T-helper 2 cell (primary cell): ENCODE results near the gene SLC19A1.
"Not testable (repeated sequence)": the region's sequence is repeated elsewhere in the genome, so short reads cannot be mapped to it uniquely, and the experiment has no call there.

Experiments used
- DNase-seq, 5 experiments: peaks; one replicate each; pipeline versions ENCODE4 v3.0.0 to v3.0.0-alpha.2; 2012 to 2022

The SLC19A1 gene

DNA sequence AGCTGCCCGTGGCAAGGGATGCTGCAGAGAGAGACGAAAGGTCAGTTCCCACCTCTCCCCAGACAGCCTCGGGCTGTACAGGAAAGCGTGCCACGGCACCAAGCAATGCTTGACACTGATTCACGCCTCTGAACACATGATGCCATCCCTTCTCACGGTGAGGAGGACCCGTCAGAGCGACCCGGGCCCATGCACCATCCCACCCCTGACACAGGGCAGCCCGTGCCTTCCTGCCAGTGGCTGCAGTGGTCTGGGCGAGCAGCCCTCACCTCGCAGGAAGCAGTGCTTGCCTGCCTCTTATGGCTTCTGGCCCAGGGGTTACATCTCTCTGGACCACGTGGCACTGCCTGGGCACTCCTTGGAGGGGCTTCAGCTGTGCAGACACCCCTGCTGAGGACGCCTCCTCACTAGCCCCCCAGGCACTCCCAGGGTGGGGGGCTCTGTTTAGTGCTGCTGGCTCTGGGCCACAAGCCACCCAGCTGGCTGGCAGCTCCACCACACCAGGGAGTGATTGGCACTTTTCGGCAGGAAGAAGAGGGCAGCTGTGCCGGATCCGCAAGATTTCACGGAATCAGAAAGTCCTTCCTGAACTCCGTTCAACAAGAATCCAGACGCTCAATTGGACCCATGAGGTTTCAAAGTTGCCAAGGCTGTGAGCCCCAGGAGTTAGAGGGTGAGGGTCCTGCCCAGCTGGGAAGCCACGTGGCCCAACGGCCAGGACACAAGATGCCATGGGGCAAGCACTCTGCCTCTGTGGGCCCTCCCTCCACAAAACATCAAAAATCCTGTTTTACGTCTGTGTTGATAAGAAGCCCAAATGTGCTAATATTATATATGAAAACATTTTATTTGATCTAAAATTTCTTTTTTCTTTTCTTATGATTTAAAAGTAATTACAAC lies 34.8 kb upstream of the SLC19A1 start:
- no peak for DNase-seq

DNA sequence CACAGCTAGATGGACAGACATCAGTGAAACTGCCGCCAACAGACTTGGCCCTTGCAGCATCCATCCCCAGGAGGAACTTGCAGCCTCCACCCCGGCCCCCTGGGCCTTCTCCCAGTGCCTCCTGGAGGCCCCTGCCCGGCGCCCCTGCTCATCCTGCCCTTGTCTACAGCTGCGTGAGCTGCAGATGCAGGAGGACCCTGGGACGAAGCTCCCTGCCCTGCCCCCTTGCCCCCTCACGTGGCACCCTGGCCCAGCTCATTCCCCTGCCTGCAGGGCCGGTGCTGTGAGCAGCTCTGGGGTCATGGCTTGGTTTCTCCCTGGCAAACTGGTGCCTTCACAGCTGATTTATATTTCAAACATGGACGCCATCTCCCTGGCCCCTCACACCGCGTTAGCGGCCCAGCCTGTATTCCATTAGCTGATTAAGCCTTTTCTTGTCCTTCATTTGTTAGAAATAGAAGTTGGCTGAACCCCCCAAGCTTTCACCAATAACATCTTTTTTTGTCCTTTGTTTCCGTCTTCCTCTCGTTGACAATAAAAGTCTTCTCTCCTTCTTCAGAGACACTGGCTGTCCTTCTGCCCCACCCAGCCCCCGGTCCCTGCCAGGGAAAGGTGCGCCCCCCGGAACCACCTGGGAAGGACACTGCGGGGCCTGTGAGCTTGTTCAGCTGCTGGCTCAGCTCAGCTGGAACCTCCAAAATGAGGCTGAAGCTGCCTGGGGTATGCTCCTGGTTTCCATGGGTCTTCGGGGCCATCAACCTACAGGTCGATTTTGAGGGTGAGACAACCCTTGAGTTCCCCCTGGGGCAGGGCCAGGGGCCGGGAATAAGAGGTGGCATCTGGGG lies 34.0 kb upstream of the SLC19A1 start:
- DNase-seq, result no peak

DNA sequence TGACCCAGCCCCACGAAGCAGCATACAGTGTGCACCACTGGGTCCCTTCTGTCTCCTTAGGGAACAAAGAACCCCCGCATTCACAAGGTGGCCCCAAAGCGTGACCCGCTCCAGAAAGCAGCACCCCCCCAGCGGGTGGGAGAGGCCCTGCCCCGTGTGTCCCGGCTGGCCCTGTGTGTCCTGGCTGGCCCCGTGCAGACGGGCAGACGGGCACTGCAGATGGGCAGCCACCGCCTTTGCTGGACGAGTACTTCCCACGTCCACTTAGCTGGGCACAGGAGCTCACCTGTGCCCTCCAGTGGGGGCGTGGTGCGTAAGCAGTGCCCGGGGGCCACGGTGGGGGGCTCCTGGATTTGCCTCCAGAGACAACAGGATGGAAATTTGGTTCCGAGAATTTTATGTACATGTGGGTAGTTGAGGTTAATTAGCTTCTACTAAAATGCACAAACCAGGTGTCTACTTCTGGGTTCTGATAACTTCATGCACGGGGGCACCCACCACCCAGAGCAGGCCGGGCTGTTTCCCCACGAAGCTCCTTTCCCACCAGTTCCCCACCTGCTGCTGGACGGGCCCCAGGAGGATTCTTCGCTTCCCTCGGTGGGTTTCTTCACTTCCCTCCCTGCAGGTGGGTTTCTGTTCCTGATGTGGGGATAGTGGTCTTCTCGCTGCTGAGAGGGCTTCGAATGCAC lies 33.2 kb upstream of the SLC19A1 start:
- DNase-seq, result no peak

DNA sequence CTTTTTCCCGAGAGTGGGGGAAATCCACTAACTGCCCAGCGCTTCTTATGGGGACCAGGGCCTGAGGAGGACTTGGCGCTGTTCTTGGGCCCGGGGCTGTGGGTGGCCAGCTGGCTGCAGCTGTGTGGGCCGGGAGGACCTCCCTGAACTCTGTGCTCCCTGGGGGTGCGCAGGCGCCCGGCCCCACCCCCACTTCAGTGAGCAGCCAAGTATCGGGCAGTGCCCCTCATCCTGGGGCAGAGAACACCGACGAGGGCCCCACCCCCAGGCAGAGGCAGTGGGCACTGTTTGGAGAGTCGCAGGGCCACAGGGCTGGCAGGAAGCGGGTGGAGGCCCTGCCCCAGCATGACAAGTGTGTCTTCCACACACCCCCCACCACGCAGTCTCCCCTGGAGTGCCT lies 32.5 kb upstream of the SLC19A1 start:
- no peak for DNase-seq

DNA sequence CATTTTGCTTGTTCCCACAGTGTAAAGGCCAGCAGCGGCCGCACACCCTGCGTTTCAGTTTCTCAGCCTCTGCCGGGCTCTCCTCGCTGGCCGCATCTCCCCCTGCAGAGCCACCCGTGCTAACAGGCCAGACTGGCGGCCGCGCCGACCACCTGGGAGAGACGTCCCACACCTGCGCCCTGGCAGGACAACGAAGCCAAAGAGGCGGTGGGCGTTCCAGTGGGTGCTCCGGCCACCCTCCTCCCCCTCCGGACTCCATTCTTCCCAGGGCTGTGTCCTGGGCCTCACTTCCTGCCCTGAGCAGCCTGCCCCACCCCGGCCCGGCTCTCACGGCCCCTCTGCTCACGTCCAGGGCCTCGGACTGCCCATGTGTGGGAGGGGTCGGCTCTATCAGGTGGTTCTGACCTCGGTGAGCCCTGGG lies 31.9 kb upstream of the SLC19A1 start:
- no peak for DNase-seq

DNA sequence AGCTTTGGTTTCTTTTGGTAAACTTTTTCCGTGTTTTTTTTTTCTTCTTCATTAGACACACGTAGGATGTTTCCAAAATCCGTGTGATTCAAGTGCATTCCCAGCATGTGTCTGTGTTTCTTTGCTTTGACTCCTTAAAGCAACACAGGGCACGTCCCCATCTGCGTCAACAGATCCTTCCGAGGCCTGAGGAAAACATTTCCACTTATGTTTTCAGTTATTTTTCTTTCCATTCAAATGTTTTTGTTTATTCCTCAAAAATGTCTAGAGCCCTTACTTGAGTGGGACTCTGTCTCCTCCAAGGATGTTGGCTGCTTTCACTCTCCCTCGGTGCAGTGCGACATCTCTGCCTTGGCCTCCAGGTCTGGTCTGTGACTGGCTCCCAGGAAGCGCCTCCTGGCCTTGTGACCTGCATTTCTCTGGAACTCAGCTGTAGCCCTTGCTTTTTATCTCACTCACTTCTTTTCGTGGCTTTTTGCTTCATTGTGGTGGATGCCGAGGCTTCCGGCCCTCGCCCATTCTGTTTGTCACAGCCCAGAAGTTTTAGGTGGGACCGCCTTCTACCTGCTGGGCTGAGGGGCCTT lies 31.3 kb upstream of the SLC19A1 start:
- DNase-seq, result no peak

DNA sequence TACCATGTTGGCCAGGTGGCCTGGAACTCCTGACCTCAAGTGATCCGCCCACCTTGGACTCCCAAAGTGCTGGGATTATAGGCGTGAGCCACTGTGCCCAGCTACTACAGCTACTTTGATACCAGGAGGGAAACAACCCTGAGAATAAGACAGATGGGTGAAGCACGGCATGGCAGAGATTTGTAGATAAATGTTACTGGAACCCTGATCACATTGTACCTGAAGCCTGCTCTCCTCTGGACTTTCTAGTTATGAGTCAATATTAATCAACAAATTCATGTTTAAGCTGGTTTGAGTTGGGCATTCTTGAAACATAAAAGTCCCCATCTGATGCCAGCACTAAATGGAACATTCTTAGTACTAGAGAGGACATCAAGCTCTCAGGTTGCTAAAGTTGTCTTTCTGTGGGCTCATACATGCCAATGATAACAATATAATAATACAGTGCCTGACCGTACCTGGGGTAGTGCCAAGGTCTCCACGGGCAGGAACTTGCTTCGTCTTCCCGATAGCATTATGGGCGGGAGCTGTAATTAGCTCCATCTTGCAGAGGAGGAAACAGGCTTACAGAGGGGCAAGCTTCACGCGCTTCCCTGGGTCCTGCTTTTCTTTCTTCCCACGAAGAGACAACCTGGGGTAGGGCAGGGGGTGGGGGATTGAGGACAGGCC lies 30.7 kb upstream of the SLC19A1 start:
- DNase-seq, result no peak

DNA sequence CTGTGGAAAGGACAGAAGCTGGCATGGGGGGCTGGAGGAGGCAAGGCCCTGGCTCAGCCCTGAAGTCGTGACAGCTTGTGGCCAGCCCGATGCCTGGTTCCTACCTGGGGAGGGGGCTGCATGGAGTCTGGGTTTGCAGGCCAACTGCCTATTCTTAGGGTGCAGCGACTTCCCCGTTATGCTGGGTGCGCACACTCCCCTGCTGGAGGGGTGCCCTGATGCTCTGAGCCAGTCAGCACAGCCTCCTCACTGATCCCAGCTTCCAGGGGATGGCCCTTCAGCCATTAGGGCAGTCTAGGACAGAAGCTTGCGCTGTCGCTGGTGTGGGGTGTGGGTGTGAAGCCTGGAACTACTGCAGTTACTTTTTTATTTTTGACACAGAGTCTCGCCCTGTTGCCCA lies 30.0 kb upstream of the SLC19A1 start:
- no peak for DNase-seq

DNA sequence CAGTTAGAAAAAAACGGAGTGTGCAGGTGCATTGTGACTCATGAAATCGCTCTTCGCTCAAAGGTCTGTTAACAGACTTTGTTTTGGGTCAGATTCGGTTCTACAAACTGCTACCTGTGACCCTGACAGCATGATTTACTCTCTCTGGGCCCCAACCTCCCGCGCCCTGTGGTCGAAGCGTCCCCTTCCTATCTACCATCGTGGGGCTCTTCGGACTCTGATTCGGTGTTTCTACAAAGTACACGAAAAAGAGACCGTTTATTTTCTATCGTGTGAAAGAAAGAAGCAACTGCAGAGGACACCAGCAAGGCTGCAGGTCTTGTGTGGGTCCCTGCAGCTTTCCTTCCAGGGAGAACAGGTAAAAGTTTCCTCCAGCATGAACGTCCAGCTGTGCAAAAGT lies 29.4 kb upstream of the SLC19A1 start:
- no peak for DNase-seq

DNA sequence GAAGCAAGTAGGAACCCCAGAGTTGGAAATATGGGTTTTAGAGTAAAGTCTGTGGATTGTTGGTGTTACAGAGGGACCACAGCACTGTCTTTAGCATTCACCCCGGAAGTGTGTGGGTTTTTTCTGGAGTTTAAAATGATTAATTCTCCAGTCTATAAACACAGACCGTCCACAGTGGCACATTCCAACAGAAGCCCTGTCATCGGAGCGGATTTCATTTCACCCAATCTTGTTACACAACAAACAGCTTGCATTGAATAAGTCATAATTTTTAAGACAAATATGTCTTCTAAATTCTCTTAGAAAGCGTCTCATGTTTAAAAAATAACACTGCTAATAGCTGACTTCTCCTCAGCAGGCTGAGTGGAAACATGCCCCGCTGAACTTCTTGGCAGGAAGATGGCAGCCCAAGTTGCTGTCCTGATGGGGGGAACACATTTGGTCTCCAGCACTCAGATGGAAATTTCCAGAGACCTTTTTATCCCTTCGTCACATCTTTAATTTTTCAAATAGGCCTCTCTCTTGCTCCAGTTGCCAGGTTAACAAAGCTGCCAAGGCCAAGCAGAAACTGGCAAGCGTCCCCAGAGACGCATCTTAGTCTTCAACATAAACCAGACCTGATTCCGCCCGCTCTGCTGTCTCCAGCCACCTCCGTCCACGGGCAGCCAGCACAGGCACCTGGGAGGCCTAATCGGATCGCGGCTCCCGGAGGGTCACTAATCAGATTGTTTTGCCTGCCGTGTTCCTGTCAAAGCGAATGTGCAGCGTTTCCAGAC lies 28.8 kb upstream of the SLC19A1 start:
- DNase-seq, result no peak

DNA sequence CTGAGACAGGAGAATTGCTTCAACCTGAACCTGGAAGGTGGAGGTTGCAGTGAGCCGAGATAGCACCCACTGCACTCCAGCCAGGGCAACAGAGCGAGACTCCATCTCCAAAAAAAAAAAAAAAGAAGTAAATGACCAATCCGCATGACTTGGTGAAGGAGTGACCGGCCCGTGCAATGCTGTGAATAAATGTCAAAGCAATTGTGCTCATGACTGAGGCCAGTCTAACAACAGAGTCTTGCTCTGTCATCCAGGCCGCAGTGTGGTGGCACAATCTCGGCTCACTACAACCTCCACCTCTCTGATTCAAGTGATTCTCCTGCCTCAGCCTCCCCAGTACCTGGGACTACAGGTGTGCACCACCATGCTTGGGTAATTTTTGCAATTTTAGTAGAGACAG lies 27.8 kb upstream of the SLC19A1 start:
- DNase-seq, result no peak

DNA sequence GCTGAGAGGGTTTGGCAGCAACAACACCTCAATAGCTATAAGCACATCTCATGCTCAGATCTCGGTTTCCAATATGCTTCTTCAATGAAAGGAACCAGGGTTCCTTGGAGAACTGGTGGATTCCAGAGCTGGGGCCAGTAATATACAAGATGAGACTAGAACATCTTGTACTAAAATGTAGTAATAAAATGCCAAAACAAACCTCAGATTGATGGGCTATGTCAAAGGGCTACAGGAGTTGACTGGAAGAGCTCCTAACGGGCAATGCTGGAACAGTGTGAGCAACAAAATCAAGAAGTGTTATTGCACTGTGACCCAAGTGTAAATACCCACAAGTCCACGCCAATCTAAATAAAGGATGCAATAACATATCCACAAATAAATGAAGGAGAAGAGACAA lies 26.1 kb upstream of the SLC19A1 start:
- DNase-seq, result no peak

DNA sequence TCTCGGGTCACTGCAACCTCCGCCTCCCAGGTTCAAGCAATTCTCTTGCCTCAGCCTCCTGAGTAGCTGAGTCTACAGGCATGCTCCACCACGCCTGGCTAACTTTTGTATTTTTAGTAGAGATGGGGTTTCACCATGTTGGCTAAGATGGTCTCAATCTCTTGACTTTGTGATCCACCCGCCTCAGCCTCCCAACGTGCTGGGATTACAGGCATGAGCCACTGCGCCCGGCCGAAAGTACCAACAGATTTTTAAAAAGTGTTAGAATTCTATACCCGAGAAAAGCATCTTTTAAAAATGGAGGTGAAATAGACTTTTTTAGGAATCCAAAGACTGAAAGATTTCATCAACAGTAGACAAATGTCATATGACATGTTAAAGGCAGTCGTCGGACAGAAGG lies 21.9 kb upstream of the SLC19A1 start:
- not testable (repeated sequence) for DNase-seq

DNA sequence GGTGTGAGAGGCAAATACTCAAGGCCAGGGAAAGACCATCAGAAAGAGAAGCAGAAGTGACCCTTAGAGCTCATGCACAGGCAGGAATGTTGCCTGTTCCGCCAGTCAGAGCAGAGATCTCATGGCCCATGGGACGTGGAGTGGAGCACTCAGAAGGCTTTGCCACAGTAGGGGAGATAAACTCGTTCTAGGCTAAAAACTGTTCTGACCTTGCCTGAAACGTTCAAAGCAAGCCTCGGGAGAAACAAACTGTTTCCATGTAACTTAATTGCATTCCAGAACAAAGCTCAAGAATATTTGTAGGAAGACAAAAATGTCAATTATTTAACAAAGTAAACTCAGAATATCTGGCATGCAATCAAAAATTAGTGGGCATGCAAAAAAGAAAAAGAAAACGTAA lies 20.7 kb upstream of the SLC19A1 start:
- no peak for DNase-seq

DNA sequence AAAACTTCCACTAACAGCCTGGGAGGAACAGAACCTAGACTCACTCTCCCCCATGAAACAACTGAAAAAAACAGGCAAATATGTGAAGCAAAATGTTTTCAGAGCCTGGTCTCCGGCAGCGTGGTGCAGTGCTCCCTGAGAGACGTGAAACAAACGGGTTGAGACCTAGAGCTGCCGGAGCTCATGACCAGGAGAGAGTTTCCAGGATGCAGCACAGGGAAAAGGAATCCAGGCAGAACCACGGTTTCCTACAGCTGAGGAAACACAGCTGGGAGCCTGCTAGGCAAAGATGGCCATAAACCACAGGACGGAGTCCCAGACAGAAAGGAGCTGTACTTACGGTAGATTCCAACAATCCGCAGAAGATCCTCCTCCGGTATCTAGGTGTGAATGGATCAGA lies 20.2 kb upstream of the SLC19A1 start:
- DNase-seq, result no peak

DNA sequence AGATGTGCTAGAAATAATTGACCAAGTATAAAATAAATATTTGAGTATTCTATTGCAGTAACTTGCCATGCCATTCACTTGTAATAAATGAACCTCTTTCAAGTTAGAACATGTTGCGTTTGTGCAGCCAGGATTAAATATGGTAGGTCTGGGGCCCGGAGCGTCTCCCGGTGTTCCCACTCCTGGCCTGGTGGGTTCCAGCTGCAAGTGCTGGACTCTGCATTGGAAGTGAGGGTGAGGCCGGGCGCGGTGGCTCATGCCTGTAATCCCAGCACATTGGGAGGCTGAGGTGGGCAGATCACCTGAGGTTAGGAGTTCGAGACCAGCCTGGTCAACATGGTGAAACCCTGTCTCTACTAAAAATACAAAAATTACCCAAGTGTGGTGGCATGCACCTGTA lies 19.0 kb upstream of the SLC19A1 start:
- not testable (repeated sequence) for DNase-seq

DNA sequence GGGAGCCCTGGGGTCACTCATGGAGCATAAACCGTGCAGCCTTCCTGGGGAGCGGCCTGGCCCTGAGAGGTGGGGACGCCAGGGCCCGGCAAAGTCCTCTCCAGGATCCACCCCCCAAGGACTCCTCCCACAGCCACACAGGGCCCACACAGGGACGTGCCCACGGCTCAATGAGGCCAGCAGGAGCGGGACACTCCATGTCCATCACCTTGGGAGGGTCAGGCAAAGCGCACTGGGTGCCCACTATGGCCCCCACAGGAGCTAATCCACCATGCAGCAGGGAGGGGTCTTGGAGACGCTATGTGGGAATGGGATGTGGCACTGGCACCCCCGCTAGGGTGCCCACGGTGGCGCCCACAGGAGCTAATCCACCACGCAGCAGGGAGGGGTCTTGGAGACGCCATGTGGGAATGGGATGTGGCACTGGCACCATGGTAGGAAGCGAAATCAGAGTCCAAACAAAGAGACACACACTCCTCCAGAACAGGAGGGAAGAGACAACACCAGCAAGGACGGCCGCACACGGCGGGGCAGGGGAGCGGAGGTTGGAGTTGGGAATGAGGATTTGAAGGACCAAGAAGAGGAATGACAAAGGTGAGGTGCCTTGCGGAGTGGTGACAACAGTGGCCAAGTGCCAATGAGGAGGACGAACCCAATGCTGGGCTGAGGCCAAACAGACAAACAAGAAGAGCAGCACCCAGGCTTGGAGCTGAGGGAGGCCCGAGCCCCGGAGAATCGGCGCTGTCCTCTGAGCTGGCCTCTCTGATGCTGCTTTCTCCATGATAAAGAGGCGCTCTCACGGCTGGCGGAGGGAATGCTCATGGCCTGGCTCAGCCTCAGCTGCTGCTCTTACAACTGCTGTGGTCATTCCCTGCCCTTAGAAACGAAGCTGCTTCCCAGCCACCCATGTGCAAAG lies 18.1 kb upstream of the SLC19A1 start:
- DNase-seq, result no peak

DNA sequence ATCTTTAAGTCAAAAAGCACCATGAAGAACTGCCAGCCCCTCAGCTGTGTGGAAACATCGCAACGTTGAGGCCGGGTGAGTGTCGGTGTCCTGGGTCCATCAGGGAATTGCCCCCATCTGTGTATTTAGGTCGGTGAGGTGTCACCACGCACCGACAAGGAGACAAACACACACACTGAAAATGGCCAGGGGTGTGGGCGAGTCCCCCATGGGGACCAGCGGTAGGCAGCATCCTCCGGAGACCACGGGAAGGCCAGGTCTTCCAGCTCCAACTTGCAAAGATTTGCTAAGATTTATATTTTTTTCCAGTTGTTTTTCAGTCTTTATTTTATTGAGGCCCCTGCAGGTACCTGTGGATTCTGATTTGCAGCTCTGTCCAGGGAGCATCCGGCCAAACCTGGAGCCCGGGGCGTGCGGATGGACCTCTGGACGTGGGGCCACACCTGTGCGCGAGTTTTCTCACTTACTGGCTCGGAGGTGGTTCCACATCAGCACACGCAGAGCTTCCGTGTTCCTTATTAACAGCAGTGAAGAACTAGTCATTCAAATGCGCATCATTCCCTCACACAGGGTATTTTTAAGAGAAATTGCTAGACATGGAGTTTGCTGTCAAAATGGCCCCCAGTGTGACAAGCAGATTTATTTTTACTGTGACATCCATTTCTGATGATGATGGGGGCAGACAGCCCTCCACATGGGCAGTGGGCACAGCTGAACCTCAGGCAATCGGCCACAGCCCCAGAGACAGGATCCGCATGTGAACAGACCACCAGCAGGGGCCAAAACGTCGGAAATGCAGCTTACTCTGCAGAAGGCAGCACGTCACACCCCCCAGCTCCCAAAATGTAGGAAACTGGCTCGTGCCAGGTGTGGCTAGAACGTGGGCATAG lies 17.2 kb upstream of the SLC19A1 start:
- no peak for DNase-seq

DNA sequence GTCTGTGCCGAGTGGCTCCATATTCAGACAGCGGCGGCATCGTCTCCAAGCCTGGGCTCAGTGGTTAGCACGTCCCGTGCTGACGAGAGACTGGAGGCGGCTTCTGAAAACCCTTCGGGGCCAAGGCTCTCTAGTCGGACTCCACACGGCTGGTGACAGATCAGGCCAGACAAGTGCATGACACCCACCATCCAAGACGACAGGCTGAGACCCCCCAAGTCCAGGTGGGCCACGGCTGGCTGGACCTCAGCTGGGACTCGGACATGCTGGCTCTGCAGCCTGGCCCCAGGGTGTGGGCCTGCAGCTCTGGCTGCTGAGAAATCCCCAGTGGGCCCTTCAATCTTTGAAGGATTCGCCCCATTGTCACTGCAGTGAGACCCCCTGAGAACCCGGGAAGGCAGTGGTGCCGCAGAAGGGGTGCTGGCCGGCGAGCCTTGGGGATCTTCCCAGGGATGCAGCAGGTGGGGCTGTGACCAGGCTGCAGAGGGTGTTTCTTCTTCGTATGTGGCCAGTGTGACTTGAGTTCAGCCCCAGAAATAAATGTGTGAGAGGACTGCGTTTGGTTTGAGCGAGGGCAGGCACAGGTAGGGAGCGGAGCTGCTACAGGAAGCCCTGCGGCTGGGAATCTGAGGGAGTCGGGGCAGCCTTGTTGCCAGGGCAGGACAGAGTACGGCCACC lies 15.9 kb upstream of the SLC19A1 start:
- DNase-seq, result peak in 1 of 5 experiments; percentile 2
